Chondrocyte (in vitro differentiated cells): ENCODE data around the gene ANKRD31. TPM values are rescaled to one million over a fixed set of nuclear protein-coding genes. Genes with fewer than 3 reads are reported as not detected.

Source experiments
- DNase-seq: peaks from one replicate; pipeline ENCODE4 v3.0.0; 2021; ENCODE audit warnings: mixed read lengths, low spot score
- H3K27ac Mint-ChIP-seq: one replicate; pipeline ENCODE4 v1.8.0; 2021; ENCODE audit warnings: mild to moderate bottlenecking, moderate library complexity, mixed read lengths; ENCODE audit not compliant: unreplicated experiment
- H3K27me3 Mint-ChIP-seq: 2 replicates; pipeline ENCODE4 v1.8.0; 2021; ENCODE audit warnings: low read depth, mixed read lengths
- H3K36me3 Mint-ChIP-seq: 2 replicates; pipeline ENCODE4 v1.8.0; 2021; ENCODE audit warnings: low read depth, mixed read lengths
- H3K4me1 Mint-ChIP-seq: 2 replicates; pipeline ENCODE4 v1.8.0; 2021; ENCODE audit warnings: low read depth, mild to moderate bottlenecking, mixed read lengths
- H3K4me3 Mint-ChIP-seq: one replicate; pipeline ENCODE4 v1.8.0; 2021; ENCODE audit warnings: mild to moderate bottlenecking, moderate library complexity, mixed read lengths; ENCODE audit not compliant: unreplicated experiment
- H3K9me3 Mint-ChIP-seq: 2 replicates; pipeline ENCODE4 v1.8.0; 2021; ENCODE audit warnings: low read depth, mixed read lengths
- CTCF ChIP-seq: fragments of 200-600 bp; sonication (generic); IDR thresholded peaks from 2 replicates; pipeline ENCODE4 v1.5.0; 2021; ENCODE audit warnings: antibody characterized with exemption, mild to moderate bottlenecking, moderate library complexity
- total RNA-seq: library from RNA; stranded (reverse); gene quantifications from 3 replicates; pipeline ENCODE4 v1.2.1, GENCODE V29; 2021

Gene ANKRD31
- total RNA-seq, 1 donor from 2014 or later = 0.10 TPM

- no peaks in the 10 kb centered on the region for H3K36me3 Mint-ChIP-seq
- H3K27me3 Mint-ChIP-seq = no peaks in the 10 kb centered on the region
- DNase-seq = no peak
- H3K4me3 Mint-ChIP-seq = no peak overlapping the region
- no peaks in the 10 kb centered on the region for H3K4me1 Mint-ChIP-seq
- no peak for TF ChIP-seq CTCF
- no peak overlapping the region for H3K27ac Mint-ChIP-seq
- no peaks in the 10 kb centered on the region for H3K9me3 Mint-ChIP-seq
Observed at GRCh38 chr5:75200776-75201175, 35.9 kb downstream of the ANKRD31 start.

- Mint-ChIP-seq H3K4me3 (no peak overlapping the region), H3K4me1 (no peaks in the 10 kb centered on the region), H3K27ac (no peak overlapping the region), H3K27me3 (no peaks in the 10 kb centered on the region), H3K36me3 (no peaks in the 10 kb centered on the region), H3K9me3 (no peaks in the 10 kb centered on the region)
- DNase-seq = no peak
- TF ChIP-seq CTCF = no peak
Observed at GRCh38 chr5:75199946-75200345, 36.7 kb downstream of the ANKRD31 start.

- no peak for TF ChIP-seq CTCF
- H3K4me1 Mint-ChIP-seq = no peaks in the 10 kb centered on the region
- H3K36me3 Mint-ChIP-seq = no peaks in the 10 kb centered on the region
- no peak for DNase-seq
- H3K27ac Mint-ChIP-seq = no peak overlapping the region
- H3K27me3 Mint-ChIP-seq = peaks cover 3% of the 10 kb centered on the region
- no peaks in the 10 kb centered on the region for H3K9me3 Mint-ChIP-seq
- H3K4me3 Mint-ChIP-seq = no peak overlapping the region
Observed at GRCh38 chr5:75199071-75199470, 37.6 kb downstream of the ANKRD31 start.

GRCh38 chr5:75197745-75198144 is 38.9 kb downstream of the ANKRD31 start:
- H3K27me3 Mint-ChIP-seq = peaks cover 4% of the 10 kb centered on the region
- no peak overlapping the region for H3K4me3 Mint-ChIP-seq
- no peak overlapping the region for H3K27ac Mint-ChIP-seq
- H3K36me3 Mint-ChIP-seq = no peaks in the 10 kb centered on the region
- DNase-seq = no peak
- no peaks in the 10 kb centered on the region for H3K4me1 Mint-ChIP-seq
- H3K9me3 Mint-ChIP-seq = no peaks in the 10 kb centered on the region
- TF ChIP-seq CTCF = no peak

- H3K4me1 Mint-ChIP-seq = no peaks in the 10 kb centered on the region
- H3K9me3 Mint-ChIP-seq = no peaks in the 10 kb centered on the region
- H3K27ac Mint-ChIP-seq = no peak overlapping the region
- TF ChIP-seq CTCF = no peak
- DNase-seq = no peak
- H3K4me3 Mint-ChIP-seq = no peak overlapping the region
- H3K27me3 Mint-ChIP-seq = peaks cover 12% of the 10 kb centered on the region
- no peaks in the 10 kb centered on the region for H3K36me3 Mint-ChIP-seq
Observed at GRCh38 chr5:75192804-75193203, 43.9 kb downstream of the ANKRD31 start.
